NCI-H2196 (cell line): ENCODE data around the gene CDON.
"Not testable (repeated sequence)": the region's sequence is repeated elsewhere in the genome, so short reads cannot be mapped to it uniquely, and the experiment has no call there.

Experiments used
- DNase-seq: peaks from one replicate; lab custom pipeline; 2025; ENCODE audit not compliant: unreplicated experiment; lab: John Stamatoyannopoulos, UW

The CDON gene

DNA sequence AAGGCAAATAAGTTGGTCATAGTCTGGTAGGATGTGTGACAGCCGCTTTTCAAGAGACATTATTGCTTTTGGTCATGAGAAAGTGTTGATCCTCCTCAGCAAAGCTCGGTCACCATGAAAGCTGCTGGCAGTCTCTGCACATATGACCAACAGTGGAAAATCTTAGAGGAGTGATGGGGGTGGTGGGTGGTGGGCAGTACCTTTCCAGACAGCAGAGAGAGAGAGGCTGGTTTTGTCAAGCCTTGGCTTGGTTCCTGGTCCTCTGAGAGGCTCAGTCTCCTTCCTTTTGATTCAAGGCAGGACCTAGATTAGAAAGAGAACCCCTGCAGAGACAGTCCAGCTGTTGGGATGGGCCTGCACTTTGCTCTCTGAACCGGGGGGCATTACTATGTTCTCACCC is 136.9 kb downstream of the CDON start:
- no peak for DNase-seq

DNA sequence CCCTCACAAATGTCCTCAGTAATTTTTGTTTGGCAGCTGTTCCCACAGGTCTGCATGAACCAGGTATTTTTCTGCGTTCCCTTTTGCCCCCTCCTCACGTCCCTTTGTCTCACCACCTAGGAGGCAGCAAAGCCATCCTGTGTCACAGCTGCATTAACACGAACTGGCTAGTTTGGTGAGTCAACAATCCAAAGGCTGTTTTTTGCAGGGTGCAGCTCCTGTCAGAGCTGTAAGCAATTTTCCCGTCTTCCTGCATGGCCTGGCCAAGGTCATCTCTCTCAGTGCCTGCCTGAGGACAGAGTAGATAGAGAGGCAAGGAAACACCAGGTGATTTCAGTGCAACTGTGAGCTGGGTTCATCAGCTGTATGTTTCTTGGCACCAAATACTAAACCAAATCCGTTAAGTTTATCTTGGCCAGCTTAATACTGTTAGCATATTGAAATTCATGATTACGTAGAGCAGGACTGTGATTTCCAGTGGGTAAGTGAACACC is 137.4 kb downstream of the CDON start:
- DNase-seq: peak; percentile 40

DNA sequence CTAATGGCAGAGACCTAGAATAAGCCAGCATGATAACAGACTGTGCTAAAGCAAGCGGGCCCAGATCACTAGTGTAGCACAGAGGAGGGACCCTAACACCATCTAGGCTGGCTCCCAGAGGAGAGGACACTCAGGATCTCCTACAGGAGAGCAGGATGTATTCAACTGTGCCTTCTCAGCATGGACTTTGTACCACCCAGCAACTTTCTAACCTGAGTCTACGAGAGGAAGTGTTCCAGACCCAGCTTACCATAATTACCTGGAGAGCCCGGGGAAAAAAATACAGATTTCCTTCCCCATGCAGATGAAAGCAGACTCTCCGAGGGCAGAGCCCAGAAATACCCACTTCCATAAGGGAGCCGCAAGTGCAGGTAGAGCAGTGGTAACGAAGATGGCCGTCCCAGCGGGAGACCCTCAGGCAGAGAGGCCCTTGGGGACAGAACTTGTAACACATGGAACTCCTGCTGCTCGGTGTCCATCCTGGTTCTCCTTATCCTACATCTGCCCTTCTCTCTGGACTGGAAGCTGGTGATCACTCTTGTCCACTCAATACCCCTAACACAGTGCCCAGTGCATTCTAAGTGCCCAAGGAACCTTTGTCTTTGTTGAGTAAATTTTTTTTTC is 138.2 kb downstream of the CDON start:
- no peak for DNase-seq

DNA sequence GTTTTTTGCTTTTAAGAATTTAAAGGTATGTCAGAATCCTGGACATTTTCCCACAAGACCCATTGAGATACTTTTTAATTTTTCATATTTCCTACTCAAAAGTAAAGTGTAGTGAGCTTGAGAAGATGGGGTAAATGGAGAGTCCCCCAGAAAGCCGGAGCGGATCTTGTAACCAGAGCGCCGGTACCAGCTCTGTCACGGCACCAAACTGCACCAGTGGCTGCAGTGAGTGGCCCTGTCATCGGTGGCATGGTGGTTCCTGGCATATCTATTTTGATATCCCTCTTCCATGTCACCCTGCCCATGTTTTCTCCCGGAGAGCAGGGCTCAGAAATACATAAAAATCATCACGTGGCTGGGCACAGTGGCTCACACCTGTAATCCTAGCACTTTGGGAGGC is 139.0 kb downstream of the CDON start:
- DNase-seq: no peak

DNA sequence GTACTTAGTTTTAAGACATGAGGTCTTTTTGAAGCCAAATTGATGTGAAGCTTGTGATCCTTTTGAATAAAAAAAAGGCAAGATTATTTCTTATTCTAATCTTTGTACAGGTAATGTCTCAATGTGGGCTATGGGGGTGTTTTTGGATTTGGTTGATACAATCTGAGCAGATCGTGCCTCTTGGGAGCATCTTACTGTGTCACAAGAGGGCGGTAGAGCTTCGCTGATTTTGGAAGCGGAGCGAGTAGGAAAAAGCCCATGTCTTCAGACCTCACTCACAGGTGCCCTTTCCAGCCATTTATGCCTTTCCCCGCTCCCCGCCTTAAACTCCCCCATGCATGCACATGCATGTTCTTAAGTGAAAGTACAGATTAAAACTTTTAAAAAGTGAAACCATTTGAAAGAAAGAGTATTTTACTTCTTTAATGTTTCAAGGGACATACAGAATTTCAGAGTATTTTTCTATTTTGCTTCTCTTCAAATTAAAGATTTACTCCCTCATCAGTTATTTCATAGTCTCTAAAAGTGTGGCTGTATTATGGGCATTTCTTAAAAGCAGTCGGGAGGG is 139.6 kb downstream of the CDON start:
- peak; percentile 86 for DNase-seq

DNA sequence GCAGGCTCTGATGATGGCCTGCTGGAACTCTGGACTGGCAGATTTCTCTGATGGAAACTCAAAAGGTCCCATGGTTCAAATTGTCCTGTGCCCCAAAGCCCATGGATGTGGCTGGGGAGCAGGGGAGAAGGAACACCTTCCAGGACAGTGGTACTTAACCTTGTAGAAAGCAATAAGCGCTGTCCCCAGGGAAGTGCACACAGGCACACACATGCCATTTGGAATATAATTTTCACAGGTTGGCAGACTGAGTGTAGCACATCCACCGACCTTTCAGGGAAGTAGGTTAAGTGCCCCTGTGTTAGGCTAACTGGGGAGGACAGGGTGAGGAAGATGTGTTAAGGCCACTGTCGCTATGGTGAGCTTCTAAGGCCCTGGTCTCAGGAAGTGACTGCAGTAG is 140.5 kb downstream of the CDON start:
- DNase-seq: no peak

DNA sequence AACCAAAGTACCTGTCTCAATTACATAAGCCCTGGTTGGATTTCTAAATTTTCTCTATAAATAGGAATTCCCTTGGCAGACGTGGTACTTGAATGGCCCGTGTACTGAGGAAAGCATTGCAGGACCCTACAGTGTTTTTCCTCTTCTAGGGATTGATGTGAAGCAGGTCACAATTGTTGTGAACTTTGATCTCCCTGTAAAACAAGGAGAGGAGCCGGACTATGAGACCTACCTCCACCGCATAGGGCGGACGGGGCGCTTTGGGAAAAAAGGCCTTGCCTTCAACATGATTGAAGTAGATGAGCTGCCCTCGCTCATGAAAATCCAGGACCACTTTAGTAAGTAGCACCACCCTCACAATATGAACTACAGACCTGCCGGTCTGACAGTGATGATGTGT is 141.6 kb downstream of the CDON start:
- no peak for DNase-seq

DNA sequence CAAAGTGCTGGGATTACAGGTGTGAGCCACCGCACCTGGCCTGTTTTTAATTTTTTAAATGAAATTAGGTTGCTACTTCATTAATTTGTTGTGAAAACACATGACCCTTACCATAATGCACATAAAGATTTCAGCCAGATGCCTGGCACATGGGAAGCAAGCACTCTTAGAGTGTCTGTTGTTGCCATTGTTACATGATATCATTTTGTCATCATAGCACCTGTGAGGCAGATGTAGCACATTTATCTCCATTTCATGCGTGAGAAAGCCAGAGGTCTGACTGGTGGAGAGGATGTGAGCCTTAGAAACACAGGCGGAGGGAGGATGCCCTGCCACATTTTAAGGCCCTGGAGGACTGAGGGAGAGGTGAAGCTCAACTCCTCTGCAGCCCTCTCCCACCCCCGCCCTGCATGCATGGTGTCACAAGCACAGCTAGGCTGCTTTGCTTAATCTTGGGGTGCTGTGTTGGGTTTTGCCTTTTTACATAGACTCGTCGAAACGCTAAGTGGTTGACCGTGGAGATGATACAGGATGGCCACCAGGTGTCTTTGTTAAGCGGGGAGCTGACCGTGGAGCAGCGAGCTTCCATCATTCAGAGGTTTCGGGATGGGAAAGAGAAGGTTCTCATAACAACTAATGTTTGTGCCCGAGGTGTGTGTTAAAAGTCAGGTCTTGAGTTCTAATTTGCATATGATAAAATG is 144.4 kb downstream of the CDON start:
- no peak for DNase-seq

DNA sequence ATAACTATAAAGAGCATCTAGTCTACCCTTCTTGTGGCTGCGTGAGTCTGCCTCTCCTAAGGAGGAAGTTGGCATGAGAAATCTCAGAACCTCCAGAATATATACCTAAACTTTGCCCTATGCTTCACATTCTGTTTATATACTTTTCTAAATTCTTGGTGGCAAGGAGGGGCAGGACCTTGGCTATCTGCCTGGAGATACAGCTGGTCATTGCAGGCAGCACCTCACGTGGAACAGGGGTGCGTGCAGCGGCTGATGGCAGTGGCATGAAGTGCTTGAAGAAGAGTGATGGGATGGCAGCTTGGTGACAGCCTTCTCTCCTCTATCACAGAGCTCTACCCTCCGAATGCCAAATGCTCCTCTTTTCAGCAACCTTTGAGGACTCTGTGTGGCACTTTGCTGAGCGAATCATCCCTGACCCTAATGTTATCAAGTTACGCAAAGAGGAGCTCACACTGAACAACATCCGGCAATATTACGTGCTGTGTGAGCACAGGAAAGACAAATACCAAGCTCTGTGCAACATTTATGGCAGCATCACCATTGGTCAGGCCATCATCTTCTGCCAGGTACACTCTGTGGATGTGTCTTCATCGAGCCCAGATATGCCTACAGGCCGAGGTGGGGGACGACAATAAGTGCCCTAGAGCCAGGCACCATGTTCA is 145.9 kb downstream of the CDON start:
- no peak for DNase-seq

DNA sequence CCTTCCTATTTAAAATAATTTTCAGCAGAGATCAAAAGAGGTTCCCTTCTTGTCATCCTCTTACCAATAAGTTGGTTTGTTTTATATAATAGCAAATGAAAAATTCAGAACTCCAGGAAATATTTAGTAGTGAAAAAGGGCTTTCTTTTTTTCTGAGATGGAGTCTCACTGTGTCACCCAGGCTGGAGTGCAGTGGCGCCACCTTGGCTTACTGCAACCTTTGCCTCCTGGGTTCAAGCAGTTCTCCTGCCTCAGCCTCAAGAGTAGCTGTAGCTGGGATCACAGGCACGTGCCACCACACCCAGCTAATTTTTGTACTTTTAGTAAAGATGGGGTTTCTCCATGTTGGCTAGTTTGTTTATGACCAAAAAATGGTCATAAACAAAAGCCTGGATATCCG is 148.1 kb downstream of the CDON start:
- not testable (repeated sequence) for DNase-seq

DNA sequence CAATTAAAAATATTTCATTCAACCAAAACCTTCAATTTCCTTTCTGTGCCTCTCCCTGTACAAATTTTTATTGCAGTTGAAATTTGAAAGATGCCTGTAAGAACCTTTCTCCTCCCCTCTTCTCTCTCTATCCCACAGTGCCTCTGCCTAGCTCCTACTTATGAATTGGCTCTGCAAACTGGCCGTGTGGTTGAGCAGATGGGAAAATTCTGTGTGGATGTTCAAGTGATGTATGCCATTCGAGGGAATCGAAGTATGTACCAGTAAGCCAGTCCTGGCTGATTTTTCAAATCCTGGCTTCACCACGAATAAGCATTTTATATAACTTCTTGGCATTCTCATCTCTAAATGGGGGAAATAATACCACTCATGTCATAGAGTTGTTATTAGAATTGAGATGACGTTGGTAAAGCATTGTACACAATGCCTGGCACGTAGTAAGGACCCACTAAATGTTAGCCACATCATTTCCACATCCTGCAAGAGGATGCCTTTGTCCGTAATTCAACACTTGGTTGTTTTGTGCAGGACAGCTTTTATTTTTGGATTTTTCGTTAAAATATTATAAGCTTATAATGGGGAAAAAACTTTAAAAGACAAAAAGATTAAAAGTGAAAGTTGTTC is 152.3 kb downstream of the CDON start:
- no peak for DNase-seq
